HG03139 (cell line): ENCODE data around the gene NUPR1.
"Not testable (repeated sequence)": the region's sequence is repeated elsewhere in the genome, so short reads cannot be mapped to it uniquely, and the experiment has no call there.

Experiments used
- ATAC-seq: cut with Tn5 transposase; IDR thresholded peaks from one replicate; pipeline ENCODE4 v1.9.1; 2021; ENCODE audit not compliant: unreplicated experiment

NUPR1 gene

DNA sequence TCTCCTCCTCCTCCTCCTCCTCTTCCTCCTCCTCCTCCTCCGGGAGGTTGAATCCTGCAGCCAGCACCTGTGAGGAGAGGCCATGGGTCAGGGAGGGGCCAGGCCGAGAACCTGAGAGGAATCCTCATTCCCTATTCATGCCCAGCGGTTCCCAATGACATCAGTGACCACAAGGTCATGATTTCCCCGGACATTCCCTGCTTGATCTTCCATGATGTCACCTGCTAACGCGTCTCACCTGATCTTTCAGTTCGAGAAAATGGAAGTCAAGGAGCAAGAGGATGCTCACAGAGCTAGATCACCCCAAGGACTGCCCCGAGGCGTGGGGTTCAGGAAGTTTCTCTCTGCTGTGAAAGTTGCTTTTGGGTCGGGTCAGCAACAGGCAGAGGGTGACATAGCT is 38.9 kb downstream of the NUPR1 start:
- ATAC-seq, result no peak

DNA sequence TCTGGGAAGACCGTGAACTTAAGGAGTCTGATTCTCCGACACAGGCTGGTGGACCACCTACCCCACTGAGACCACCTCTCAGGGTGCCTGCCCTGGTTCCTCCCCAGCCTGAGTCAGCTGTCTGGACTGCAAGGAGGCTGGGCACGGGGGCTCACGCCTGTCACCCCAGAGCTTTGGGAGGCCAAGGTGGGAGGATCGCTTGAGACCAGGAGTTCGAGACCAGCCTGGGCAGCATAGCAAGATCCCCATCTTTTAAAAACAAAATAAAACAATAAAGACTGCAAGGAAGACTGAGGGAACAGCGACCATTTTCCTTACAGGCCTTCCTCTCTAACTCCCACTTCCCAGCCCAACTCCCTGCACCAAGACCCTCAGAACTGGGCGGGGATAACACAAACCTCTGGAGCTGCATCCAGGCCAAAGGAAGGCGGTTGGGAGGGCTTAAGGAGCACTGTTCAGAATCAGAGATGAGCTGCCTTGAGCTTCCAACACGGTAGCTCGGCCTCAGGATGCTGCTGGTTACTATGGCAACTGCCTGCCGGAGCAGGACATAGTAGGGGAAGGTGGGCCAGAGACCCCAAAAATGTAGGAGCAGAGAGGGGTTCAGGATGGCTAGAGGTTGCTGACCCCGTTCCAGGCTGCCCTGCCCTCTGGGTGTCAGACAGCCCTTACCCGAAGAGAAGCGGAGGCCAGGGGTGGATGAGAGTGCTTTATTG is 40.0 kb downstream of the NUPR1 start:
- ATAC-seq, result no peak

DNA sequence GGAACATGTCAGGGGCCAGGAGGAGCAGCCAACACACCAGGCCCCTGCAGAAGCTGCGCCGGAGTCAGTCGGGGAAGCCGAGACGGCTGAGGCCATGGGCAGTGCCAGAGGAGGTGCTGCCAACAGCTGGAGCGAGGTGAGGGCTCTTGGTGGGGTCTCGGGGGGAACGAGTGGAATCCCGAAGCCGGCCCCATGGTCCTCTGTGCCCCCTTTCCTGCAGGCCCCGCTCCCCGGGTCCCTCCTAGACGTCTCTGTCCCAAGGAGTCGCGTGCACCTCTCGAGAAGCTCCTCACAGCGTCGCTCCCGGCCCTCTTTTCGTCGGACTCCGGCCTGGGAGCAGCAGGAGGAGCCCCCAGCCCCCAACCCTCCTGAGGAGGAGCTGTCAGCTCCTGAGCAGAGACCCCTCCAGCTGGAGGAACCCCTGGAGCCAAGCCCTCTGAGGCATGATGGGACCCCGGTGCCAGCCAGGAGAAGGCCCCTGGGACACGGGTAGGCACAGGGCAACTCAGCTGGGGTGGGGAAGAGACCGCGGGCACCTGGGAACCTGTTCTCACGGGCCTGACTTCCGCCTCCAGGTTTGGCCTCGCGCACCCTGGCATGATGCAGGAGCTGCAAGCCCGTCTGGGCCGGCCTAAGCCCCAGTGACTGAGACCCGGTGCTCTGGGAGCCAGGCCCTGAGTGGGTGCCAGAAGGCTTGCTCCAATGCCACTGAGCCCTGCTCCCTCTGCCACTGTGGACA is 40.7 kb downstream of the NUPR1 start:
- ATAC-seq, result no peak

DNA sequence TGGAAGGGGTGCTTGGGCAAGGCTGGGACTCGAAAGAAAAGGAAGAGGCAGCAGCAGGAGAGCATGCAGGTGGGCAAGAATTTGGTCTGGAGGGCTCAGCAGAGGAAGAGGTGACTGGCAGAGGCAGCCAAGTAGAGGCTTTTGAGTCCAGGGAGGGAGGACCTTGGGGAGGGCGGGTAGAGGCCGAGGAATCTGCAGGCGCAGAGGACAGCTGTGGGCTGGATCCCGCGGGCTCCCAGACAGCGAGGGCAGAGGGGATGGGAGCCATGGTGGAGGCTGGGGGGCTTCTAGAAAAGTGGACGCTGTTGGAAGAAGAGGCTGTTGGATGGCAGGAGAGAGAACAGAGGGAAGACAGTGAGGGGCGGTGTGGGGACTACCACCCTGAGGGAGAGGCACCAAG is 41.4 kb downstream of the NUPR1 start:
- ATAC-seq, result no peak

DNA sequence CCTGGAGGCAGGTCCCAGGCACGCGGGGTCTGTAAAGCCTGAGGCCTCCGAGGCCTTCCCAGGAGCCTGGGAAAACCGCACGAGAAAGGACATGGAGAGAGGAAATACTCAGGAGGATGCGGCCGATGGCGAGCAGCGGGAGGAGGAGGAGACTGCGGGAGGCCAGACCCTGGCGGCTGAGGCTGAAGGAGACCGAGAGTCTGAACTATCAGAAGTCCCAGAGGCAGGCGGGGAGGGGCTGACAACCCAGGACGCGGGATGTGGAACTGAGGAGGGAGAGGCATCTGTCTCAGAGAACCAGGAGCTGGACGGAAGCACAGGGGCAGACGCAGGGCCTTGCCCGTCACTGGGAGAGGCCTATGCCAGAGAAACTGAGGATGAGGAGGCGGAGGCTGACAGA is 41.9 kb downstream of the NUPR1 start:
- no peak for ATAC-seq

DNA sequence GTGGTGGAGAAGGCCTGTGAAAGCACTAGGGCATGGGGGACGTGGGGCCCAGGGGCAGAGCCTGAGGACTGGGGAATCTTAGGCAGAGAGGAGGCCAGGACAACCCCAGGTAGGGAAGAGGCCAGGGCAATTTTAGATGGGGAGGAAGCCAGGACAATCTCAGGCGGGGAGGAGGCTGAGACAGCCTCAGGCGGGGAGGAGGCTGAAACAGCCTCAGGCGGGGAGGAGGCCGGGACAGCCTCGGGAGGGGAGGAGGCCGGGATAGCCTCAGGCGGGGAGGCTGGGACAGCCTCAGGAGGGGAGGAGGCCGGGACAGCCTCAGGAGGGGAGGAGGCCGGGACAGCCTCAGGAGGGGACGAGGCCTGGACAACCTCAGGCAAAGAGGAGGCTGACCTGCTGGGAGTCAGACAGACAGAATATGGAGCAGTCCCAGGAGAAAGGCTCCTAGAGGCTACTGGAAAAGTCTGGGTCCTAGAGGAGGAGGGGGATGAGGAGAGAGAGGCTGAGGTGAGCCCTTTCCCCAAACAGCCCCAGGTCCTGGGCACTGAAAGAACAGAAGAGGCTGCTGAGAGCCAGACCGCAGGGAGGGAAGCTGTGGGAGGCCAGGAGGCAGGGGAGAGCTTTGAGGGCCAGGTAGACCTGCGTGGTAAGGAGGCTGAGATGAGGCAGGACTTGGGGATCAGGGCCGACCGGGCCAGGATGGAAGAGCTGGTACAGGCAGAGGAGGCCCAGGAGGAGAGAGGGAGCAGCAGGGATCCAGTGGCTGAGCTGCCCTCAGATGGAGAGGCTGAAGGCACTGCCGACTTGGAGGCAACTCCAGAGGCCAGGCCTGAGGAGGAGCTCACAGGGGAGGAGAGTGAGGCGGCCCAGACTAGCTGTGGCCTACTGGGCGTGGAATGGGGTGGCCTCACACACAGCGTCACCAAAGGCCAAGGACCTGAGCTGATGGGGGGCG is 42.7 kb downstream of the NUPR1 start:
- no peak for ATAC-seq

DNA sequence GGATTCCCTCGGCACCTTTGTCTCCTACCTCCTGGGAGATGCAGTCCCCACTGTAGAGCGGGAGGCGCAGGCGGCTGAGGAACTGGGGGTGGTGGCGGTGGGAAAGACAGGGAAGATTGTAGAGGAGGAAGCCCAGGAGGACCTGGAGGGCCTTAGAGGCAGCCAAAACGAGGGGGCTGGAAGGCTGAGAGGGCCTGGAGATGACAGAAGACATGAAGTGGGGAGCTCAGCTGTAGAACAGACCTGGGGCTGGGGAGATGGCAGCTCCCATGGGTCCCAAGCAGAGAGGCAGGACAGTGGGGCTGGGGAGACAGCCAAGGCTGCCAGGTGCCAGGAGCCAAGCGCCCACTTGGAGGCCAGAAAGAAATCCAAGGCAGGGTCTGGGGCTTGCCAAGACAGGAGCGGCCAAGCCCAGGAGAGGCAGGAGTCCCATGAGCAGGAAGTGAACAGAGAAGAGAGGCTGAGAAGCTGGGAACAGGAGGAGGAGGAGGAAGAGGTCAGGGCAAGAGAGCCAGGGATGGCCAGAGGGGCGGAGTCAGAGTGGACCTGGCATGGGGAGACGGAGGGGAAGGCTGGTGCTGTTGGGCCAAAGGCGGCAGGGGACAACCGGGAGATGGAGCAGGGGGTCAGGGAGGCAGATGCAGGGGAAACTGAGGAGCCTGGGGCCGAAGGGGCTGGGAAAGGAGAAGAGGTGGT is 43.5 kb downstream of the NUPR1 start:
- ATAC-seq, result no peak

DNA sequence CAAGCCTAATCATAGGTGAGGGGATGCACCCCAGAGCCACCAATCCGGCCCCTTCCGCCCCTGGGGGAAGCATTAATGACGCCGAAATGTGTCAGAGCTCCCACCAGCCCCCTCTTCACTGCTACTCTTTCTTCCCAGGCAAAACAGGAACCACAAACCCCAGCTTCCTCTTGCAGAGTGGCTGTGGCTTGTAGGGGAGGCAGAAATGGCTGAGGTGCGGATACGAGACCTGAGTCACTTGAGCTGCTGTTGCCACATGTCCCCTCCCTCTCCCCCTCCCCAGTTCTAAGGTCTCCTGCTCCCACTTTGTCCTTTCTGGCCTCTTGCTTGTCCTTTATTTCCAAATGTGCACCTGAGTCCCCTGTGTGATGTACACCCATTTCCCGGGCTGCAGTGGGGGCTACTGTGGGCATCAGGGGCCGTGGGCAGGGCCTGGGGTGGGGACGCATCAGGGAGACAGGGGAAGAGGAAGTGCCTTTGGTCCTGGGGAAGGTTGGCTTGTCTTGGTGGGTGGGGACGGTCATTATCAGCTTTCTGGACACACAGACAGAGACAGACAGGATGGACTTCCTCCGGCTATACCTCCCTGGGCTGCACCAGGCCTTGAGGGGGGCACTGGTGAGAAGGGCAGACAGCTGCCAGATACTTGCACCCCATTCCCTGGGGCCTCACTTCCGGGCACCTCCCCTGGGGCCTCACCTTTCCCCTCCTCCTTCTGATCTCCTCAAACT is 44.5 kb downstream of the NUPR1 start, which contains the start of gene APOBR:
TSS of gene APOBR (plus strand) at position 523 of the 731 bp plus-strand sequence. CDS start at position 562, 39 bp downstream.
- no peak for ATAC-seq

DNA sequence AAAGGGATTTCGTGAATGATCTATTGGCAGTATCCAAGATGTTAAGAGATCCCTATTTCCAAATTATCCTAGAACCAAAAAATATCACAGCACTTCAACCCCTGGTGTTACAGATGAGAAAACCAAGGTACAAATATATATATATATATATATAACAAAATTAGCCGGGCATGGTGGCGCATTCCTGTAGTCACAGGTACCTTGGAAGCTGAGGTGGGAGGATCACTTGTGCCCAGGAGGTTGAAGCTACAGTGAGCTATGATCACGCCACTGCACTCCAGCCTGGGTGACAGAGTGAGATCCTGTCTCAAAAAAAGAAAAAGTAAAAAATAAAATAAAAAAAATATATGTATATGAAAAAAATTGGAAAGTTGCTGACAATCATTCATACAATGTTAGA is 46.3 kb downstream of the NUPR1 start:
- no peak for ATAC-seq

DNA sequence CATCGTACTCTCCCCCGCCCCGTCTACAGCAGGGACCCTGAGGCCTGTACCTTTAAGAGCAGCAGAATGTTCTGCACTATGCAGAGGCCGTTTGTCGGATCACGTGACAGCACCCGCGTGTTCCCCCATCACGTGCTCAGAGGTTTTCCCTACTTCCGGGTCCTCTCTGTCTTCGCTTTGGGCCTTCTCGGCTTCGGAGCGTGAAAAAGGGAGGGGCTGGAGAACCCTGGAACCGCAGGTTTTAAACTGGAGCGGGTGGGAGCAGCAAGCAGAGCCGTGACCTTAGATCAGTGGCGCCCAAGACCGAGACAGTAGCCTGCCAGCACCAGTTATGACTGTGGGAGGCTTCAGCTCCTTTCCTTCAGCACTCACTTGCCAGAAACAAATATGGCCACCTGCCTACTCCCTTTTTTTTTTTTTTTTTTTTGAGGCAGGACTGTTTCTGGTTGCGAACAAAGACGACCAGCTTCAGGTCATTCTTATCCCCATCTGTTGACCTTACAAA is 46.8 kb downstream of the NUPR1 start, which contains the start of gene CLN3:
TSS of gene CLN3 (minus strand) at position 105 of the 505 bp plus-strand sequence. CDS start 315 bp downstream, outside the sequence.
- peak; percentile 53 for ATAC-seq

DNA sequence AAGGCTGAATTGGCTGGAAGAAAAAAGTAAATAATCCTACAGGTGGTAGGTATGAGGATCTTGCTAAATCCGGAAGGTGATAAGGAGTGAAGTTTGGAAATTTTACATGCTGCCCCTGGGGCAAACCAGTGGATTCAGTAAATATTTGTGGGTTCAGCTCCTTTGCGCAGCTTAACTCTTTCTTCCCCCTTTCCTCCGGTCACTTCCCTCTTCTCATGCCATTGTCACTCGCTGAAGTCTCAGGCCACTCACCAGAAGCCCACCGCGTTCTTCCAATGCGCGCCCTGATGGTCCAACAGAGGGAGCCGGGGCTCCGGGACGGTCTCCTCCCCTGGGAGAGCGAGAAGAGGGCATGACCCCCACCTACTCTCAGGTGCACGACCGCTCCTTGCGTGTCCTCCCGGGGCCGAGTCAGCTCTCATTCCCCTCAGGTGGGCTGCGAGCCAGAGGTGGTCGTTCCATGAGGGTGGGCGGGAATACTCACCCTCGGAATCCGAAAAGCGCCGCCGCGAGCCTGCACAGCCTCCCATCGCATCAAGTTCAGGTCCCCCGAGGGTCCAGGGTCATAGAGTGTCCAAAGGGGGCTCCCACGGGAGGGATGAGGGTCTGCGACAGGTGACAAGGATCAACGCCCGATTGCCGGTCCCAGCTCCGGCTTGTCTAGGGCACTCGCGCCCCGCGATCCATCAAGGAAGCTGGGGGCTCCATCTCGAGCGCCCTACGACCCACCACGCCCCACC is 47.4 kb downstream of the NUPR1 start:
- ATAC-seq, result no peak

DNA sequence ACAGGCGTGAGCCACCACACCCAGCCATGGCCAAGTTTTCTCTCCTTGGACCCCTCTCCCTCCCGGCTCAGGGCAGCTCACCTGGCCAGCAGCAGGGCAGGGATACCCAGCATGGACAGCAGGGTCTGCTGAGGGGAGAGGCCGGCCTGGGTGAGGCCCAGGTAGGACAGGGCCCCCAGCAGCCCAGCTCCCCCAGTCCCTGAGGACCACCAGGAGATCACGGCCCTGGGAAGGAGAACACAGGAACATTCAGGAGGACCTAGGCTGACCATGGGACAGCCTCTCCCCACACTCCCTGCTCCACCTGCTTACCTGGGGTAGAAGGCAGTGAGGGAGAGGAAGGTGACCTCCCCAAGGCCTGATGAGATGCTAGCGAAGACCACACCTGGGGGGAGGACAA is 52.5 kb downstream of the NUPR1 start:
- ATAC-seq, result no peak

DNA sequence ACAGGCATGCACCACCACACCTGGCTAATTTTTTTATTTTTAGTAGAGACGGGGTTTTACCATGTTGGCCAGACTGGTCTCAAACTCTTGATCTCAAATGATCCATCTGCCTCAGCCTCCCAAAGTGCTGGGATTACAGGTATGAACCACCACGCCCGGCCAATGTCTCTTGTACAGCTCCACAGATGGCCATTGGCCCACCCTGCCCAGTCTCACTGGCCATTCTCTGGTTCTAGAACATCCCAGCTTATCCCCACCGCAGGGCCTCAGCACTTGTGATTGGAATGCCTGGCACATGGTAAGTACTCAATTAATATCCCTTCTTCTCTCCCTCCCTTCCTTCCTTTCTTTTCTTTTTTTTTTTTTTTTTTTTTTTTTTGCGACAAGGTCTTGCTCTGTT is 55.4 kb downstream of the NUPR1 start:
- not testable (repeated sequence) for ATAC-seq
